ENCODE results near the gene NUP54. TPM values are rescaled to one million over a fixed set of nuclear protein-coding genes. Genes with fewer than 3 reads are reported as not detected.

The NUP54 gene
- total and polyA plus RNA-seq, 2 experiments from 2014 or later, result 22.0 to 31.6 TPM

GRCh38 chr4:76074468-76074867, 73.7 kb downstream of the NUP54 start, which contains the start of gene ART3:
TSS of gene ART3 (plus strand) at chr4:76074709. CDS start at chr4:76075890, 1,181 bp downstream.
- Histone ChIP-seq H3K27me3 (no peaks in the 10 kb centered on the region), H3K4me1 (ENCODE audit: low read depth) (peaks cover 26% of the 10 kb centered on the region), H3K36me3 (no peaks in the 10 kb centered on the region), H3K9me3 (ENCODE audit: low read depth) (no peaks in the 10 kb centered on the region), H3K4me3 (no peak within 1 kb of the TSS), H3K27ac (peak within 1 kb of the TSS; percentile 73)
- peak in 1 of 2 donors; percentile 74 for DNase-seq (ENCODE audit: low read depth in 1 of 2, low spot score in 1 of 2)
- no peak for TF ChIP-seq CTCF (IDR thresholded peaks at IDR 0.05; ENCODE audit: low read depth, low read length)

- Histone ChIP-seq H3K4me3 (no peak overlapping the region), H3K36me3 (no peaks in the 10 kb centered on the region), H3K27me3 (no peaks in the 10 kb centered on the region), H3K27ac (no peak overlapping the region), H3K9me3 (ENCODE audit: low read depth) (no peaks in the 10 kb centered on the region), H3K4me1 (ENCODE audit: low read depth) (peaks cover 19% of the 10 kb centered on the region)
- DNase-seq (ENCODE audit: low read depth in 1 of 2, low spot score in 1 of 2), result no peak
- no peak for TF ChIP-seq CTCF (IDR thresholded peaks at IDR 0.05; ENCODE audit: low read depth, low read length)
Observed at GRCh38 chr4:76072760-76073159, 75.4 kb downstream of the NUP54 start.

- H3K4me3 ChIP-seq, result no peak overlapping the region
- no peak overlapping the region for H3K27ac ChIP-seq
- no peaks in the 10 kb centered on the region for H3K4me1 ChIP-seq (ENCODE audit: low read depth)
- no peaks in the 10 kb centered on the region for H3K36me3 ChIP-seq
- peak; percentile 89 for TF ChIP-seq CTCF (IDR thresholded peaks at IDR 0.05; ENCODE audit: low read depth, low read length)
- H3K27me3 ChIP-seq, result no peaks in the 10 kb centered on the region
- DNase-seq (ENCODE audit: low read depth in 1 of 2, low spot score in 1 of 2), result peak; percentile 80 to 83
- H3K9me3 ChIP-seq (ENCODE audit: low read depth), result no peaks in the 10 kb centered on the region
Observed at GRCh38 chr4:76067652-76068286, 80.4 kb downstream of the NUP54 start.

- Histone ChIP-seq H3K27me3 (no peaks in the 10 kb centered on the region), H3K9me3 (ENCODE audit: low read depth) (no peaks in the 10 kb centered on the region), H3K27ac (no peak overlapping the region), H3K36me3 (no peaks in the 10 kb centered on the region), H3K4me3 (no peak overlapping the region), H3K4me1 (ENCODE audit: low read depth) (no peaks in the 10 kb centered on the region)
- no peak for DNase-seq (ENCODE audit: low read depth in 1 of 2, low spot score in 1 of 2)
- no peak for TF ChIP-seq CTCF (IDR thresholded peaks at IDR 0.05; ENCODE audit: low read depth, low read length)
Observed at GRCh38 chr4:76066546-76066945, 81.7 kb downstream of the NUP54 start.

Other genes with a start within 250 kb of the NUP54 start
- not detected in 2 replicates for gene PPEF2, start 245.9 kb downstream of the NUP54 start, total RNA-seq
- not detected in 2 replicates for gene PPEF2, start 245.9 kb downstream of the NUP54 start, polyA plus RNA-seq
- gene NAAA, start 207.4 kb downstream of the NUP54 start, total RNA-seq, result 18.7 and 24.8 TPM in 2 replicates
- gene NAAA, start 207.4 kb downstream of the NUP54 start, polyA plus RNA-seq, result 5.0 and 7.5 TPM in 2 replicates
- 20.4 and 21.7 TPM in 2 replicates for gene SDAD1, start 157.5 kb downstream of the NUP54 start, total RNA-seq
- gene SDAD1, start 157.5 kb downstream of the NUP54 start, polyA plus RNA-seq, result 43.7 and 49.5 TPM in 2 replicates
- not detected in 2 replicates for gene CXCL9, start 140.9 kb downstream of the NUP54 start, total RNA-seq
- not detected in 2 replicates for gene CXCL9, start 140.9 kb downstream of the NUP54 start, polyA plus RNA-seq
- gene CXCL10, start 124.9 kb downstream of the NUP54 start, total RNA-seq, result not detected in 2 replicates
- gene CXCL10, start 124.9 kb downstream of the NUP54 start, polyA plus RNA-seq, result not detected in 2 replicates
- gene CXCL11, start 112.3 kb downstream of the NUP54 start, total RNA-seq, result not detected in 2 replicates
- gene CXCL11, start 112.3 kb downstream of the NUP54 start, polyA plus RNA-seq, result not detected in 2 replicates
- 2.0 and 3.2 TPM in 2 replicates for gene ART3, start 73.7 kb downstream of the NUP54 start, total RNA-seq
- gene ART3, start 73.7 kb downstream of the NUP54 start, polyA plus RNA-seq, result 2.4 and 7.6 TPM in 2 replicates
- gene SCARB2, start 65.4 kb upstream of the NUP54 start, total RNA-seq, result 54.4 and 78.6 TPM in 2 replicates
- 40.5 and 71.2 TPM in 2 replicates for gene SCARB2, start 65.4 kb upstream of the NUP54 start, polyA plus RNA-seq
- 1.6 and 2.4 TPM in 2 replicates for gene FAM47E, start 103.3 kb upstream of the NUP54 start, total RNA-seq
- gene FAM47E, start 103.3 kb upstream of the NUP54 start, polyA plus RNA-seq, result 2.1 and 7.4 TPM in 2 replicates
- gene STBD1, start 158.3 kb upstream of the NUP54 start, total RNA-seq, result 14.6 and 21.8 TPM in 2 replicates
- 22.6 and 30.5 TPM in 2 replicates for gene STBD1, start 158.3 kb upstream of the NUP54 start, polyA plus RNA-seq

Measured in cardiac muscle cell (in vitro differentiated cells and primary cell).